PC-9 (cell line): ENCODE data around the gene NFASC. TPM values are rescaled to one million over a fixed set of nuclear protein-coding genes. Genes with fewer than 3 reads are reported as not detected.

Experiments used
- BruUV-seq: library from RNA; stranded (reverse); fragments of 400-500 nt; replicated peaks from 2 replicates; lab custom pipeline; 2021; lab: Mats Ljungman, UMichigan
- CTCF ChIA-PET: fragments of 300-600 bp; sonication (Branson Sonifier 250); formaldehyde crosslinking; loops from one replicate; lab custom pipeline; 2022; ENCODE audit warnings: antibody characterized with exemption; lab: Charles Lee
- POLR2A ChIA-PET: fragments of 300-600 bp; sonication (Branson Sonifier 250); formaldehyde crosslinking; loops from one replicate; lab custom pipeline; 2022; ENCODE audit warnings: antibody characterized with exemption; ENCODE audit not compliant: unreplicated experiment; lab: Charles Lee
- DNase-seq, 2 experiments: peaks; one replicate each; pipeline versions ENCODE4 v3.0.0 to v3.0.0-alpha.2; 2015 to 2022; ENCODE audit warnings: mixed read lengths in 1 of 2
- H2AFZ ChIP-seq: fragments of 200-600 bp; sonication (generic); 2 replicates; pipeline ENCODE4 v1.8.1; 2017; ENCODE audit warnings: antibody characterized with exemption
- H3F3A ChIP-seq: fragments of 200-600 bp; sonication (generic); 2 replicates; pipeline ENCODE4 v1.8.1; 2017; ENCODE audit warnings: antibody characterized with exemption, mild to moderate bottlenecking, low read depth; ENCODE audit not compliant: insufficient read depth
- H3K27ac ChIP-seq: fragments of 200-600 bp; sonication (generic); 2 replicates; pipeline ENCODE4 v1.6.1; 2016; ENCODE audit warnings: mixed run types
- H3K27me3 ChIP-seq: fragments of 200-600 bp; sonication (generic); 2 replicates; pipeline ENCODE4 v1.6.1; 2016; ENCODE audit warnings: low read depth, mixed run types; ENCODE audit not compliant: insufficient read depth
- H3K36me3 ChIP-seq: fragments of 200-600 bp; sonication (generic); 2 replicates; pipeline ENCODE4 v1.6.1; 2016; ENCODE audit warnings: low read depth, mixed run types
- H3K4me1 ChIP-seq: fragments of 200-600 bp; sonication (generic); replicated peaks from 2 replicates; pipeline ENCODE4 v1.6.1; 2016; ENCODE audit warnings: mixed run types; ENCODE audit not compliant: insufficient read depth
- H3K4me2 ChIP-seq: fragments of 200-600 bp; sonication (generic); 2 replicates; pipeline ENCODE4 v1.6.1; 2017; ENCODE audit warnings: mixed run types
- H3K4me3 ChIP-seq: fragments of 200-600 bp; sonication (generic); 2 replicates; pipeline ENCODE4 v1.6.1; 2016; ENCODE audit warnings: mixed run types
- H3K79me2 ChIP-seq: fragments of 200-600 bp; sonication (generic); 2 replicates; pipeline ENCODE4 v1.6.1; 2017; ENCODE audit warnings: low read depth, mixed run types
- H3K9me2 ChIP-seq: fragments of 200-600 bp; sonication (generic); 2 replicates; pipeline ENCODE4 v1.8.1; 2017; ENCODE audit warnings: mild to moderate bottlenecking; ENCODE audit not compliant: insufficient read depth
- H3K9me3 ChIP-seq: fragments of 200-600 bp; sonication (generic); 2 replicates; pipeline ENCODE4 v1.8.1; 2016; ENCODE audit warnings: low read depth; ENCODE audit not compliant: insufficient read depth
- H4K20me1 ChIP-seq: fragments of 200-600 bp; sonication (generic); 2 replicates; pipeline ENCODE4 v1.8.1; 2017; ENCODE audit not compliant: insufficient read depth
- EZH2 ChIP-seq: fragments of 200-600 bp; sonication (generic); IDR thresholded peaks from 2 replicates; pipeline ENCODE4 v1.8.0; 2017; ENCODE audit warnings: antibody characterized with exemption, low read depth
- intact Hi-C: fragments of 100-400 bp; cut with micrococcal nuclease; formaldehyde crosslinking; loops from one replicate; pipeline ENCODE4 v1.10.0; 2022; ENCODE audit not compliant: unreplicated experiment
- total RNA-seq: library from RNA; stranded (reverse); gene quantifications from 2 replicates; pipeline ENCODE4 v1.2.3, GENCODE V29; 2021
- TF ChIP-seq, protein P1 (sequence below): fragments of 200-600 bp; sonication (generic); conservative IDR thresholded peaks from 2 replicates; pipeline ENCODE4 v1.6.1; 2017; ENCODE audit warnings: mixed run types, antibody characterized with exemption, mild to moderate bottlenecking, moderate library complexity

NFASC gene
- total RNA-seq, 1 experiment from 2014 or later, result not detected

- no peak overlapping the region for H2AFZ ChIP-seq
- no peaks in the 10 kb centered on the region for H3K79me2 ChIP-seq
- intact Hi-C loops, result no loop called here
- DNase-seq, result no peak
- no TSS peak for BruUV-seq
- H3K36me3 ChIP-seq, result no peaks in the 10 kb centered on the region
- no peak overlapping the region for H3K4me2 ChIP-seq
- H4K20me1 ChIP-seq, result no peaks in the 10 kb centered on the region
- CTCF ChIA-PET, result no interaction called here
- no peak overlapping the region for H3K4me3 ChIP-seq
- H3K9me2 ChIP-seq, result no peaks in the 10 kb centered on the region
- peaks cover 97% of the 10 kb centered on the region for H3K27me3 ChIP-seq
- H3K9me3 ChIP-seq, result no peaks in the 10 kb centered on the region
- POLR2A ChIA-PET, result no interaction called here
- H3K4me1 ChIP-seq, result no peaks in the 10 kb centered on the region
- H3K27ac ChIP-seq, result no peak overlapping the region
- H3F3A ChIP-seq, result no peaks in the 10 kb centered on the region
- TF ChIP-seq EZH2, result no peak
- TF ChIP-seq, protein P1, sequence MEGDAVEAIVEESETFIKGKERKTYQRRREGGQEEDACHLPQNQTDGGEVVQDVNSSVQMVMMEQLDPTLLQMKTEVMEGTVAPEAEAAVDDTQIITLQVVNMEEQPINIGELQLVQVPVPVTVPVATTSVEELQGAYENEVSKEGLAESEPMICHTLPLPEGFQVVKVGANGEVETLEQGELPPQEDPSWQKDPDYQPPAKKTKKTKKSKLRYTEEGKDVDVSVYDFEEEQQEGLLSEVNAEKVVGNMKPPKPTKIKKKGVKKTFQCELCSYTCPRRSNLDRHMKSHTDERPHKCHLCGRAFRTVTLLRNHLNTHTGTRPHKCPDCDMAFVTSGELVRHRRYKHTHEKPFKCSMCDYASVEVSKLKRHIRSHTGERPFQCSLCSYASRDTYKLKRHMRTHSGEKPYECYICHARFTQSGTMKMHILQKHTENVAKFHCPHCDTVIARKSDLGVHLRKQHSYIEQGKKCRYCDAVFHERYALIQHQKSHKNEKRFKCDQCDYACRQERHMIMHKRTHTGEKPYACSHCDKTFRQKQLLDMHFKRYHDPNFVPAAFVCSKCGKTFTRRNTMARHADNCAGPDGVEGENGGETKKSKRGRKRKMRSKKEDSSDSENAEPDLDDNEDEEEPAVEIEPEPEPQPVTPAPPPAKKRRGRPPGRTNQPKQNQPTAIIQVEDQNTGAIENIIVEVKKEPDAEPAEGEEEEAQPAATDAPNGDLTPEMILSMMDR, result no peak
These were observed 177.1 kb downstream of the NFASC start for GRCh38 chr1:205047764-205048231.

DNA sequence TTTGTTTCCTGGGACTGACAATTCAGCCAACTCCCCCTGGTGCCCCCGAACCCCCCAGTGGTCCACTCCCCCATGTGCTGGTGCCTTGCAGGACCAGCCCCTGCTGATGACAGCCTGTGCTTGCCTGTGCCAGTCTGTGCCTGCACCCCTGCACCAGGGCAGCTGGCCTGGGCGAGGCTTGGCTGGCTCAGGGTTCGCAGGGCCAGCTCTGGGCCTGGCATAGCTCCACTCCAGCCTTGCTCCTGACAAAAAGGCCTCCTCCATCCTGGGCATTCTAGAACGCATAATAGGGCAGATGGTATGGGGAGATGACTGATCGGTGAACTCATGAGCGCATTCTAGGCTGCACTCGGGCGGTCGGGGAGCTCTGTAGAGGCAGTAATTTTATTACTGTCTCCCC, 177.7 kb downstream of the NFASC start:
- no peaks in the 10 kb centered on the region for H3K4me1 ChIP-seq
- no peak overlapping the region for H2AFZ ChIP-seq
- no peaks in the 10 kb centered on the region for H3F3A ChIP-seq
- DNase-seq, result no peak
- no peaks in the 10 kb centered on the region for H4K20me1 ChIP-seq
- H3K4me3 ChIP-seq, result no peak overlapping the region
- CTCF ChIA-PET, result no interaction called here
- peaks cover 99% of the 10 kb centered on the region for H3K27me3 ChIP-seq
- H3K9me2 ChIP-seq, result no peaks in the 10 kb centered on the region
- H3K27ac ChIP-seq, result no peak overlapping the region
- H3K36me3 ChIP-seq, result no peaks in the 10 kb centered on the region
- TF ChIP-seq, protein P1, result no peak
- no peak for TF ChIP-seq EZH2
- no TSS peak for BruUV-seq
- intact Hi-C loops, result no loop called here
- H3K9me3 ChIP-seq, result no peaks in the 10 kb centered on the region
- H3K4me2 ChIP-seq, result no peak overlapping the region
- POLR2A ChIA-PET, result no interaction called here
- H3K79me2 ChIP-seq, result no peaks in the 10 kb centered on the region

DNA sequence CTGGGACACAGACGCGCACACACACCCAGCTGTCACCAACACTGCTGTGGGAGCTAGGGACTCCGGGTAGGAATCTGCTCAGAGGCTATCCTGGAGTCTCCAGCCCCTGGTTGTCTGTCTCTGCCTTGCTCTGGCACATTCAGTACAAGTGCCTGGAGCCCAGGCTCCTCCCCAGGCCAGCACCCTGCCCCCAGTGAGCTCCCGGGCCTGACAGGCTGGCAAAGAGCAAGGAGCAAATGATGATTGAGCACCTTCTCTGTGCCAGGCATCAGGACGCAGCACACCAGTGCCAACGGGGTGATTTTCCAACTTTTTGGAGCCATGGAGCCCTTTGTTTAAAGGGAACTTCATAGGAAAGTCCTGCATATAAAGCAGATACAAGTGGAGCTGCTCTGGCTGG, 178.8 kb downstream of the NFASC start:
- no TSS peak for BruUV-seq
- Histone ChIP-seq H3K9me2 (no peaks in the 10 kb centered on the region), H3K79me2 (no peaks in the 10 kb centered on the region), H3K4me3 (no peak overlapping the region), H2AFZ (no peak overlapping the region), H3K9me3 (no peaks in the 10 kb centered on the region), H3K4me1 (no peaks in the 10 kb centered on the region), H3K27ac (no peak overlapping the region), H3K4me2 (no peak overlapping the region), H3K36me3 (no peaks in the 10 kb centered on the region), H3K27me3 (peaks cover 99% of the 10 kb centered on the region), H4K20me1 (no peaks in the 10 kb centered on the region), H3F3A (no peaks in the 10 kb centered on the region)
- ChIA-PET POLR2A (no interaction called here), CTCF (interaction anchor here (0.6 kb wide), 1 partner anchor 206 kb away, joined by 3 read pairs; no protein-coding TSS in a partner anchor)
- DNase-seq, result no peak
- TF ChIP-seq, protein P1, result no peak
- TF ChIP-seq EZH2, result no peak
- intact Hi-C loops, result no loop called here
